Ishikawa (cell line): ENCODE results near the gene MYRFL.

Source experiments
- CEBPB ChIP-seq: IDR thresholded peaks from 2 replicates; pipeline ENCODE4 v1.6.1; 2012
- CREB1 ChIP-seq: IDR thresholded peaks from 2 replicates; pipeline ENCODE4 v1.6.1; 2012; ENCODE audit warnings: low read depth
- EGR1 ChIP-seq: IDR thresholded peaks from 2 replicates; pipeline ENCODE4 v1.6.1; 2012
- EP300 ChIP-seq: IDR thresholded peaks from 2 replicates; pipeline ENCODE4 v1.6.1; 2012; ENCODE audit warnings: borderline replicate concordance
- FOXM1 ChIP-seq: IDR thresholded peaks from 2 replicates; pipeline ENCODE4 v1.6.1; 2012; ENCODE audit warnings: low read depth, borderline replicate concordance
- MAX ChIP-seq: IDR thresholded peaks from 2 replicates; pipeline ENCODE4 v1.6.1; 2012
- NFIC ChIP-seq: IDR thresholded peaks from 2 replicates; pipeline ENCODE4 v1.6.1; 2012
- RAD21 ChIP-seq: IDR thresholded peaks from 2 replicates; pipeline ENCODE4 v1.6.1; 2012; ENCODE audit warnings: low read depth
- REST ChIP-seq: IDR thresholded peaks from 2 replicates; pipeline ENCODE4 v1.6.1; 2012; ENCODE audit warnings: low read depth, mild to moderate bottlenecking
- TAF1 ChIP-seq: IDR thresholded peaks from 2 replicates; pipeline ENCODE4 v1.6.1; 2012; ENCODE audit warnings: low read depth, mild to moderate bottlenecking
- TCF12 ChIP-seq: IDR thresholded peaks from 2 replicates; pipeline ENCODE4 v1.6.1; 2012; ENCODE audit warnings: low read depth
- TEAD4 ChIP-seq: IDR thresholded peaks from 2 replicates; pipeline ENCODE4 v1.6.1; 2012
- USF1 ChIP-seq: IDR thresholded peaks from 2 replicates; pipeline ENCODE4 v1.6.1; 2012
- YY1 ChIP-seq: IDR thresholded peaks from 2 replicates; pipeline ENCODE4 v1.6.1; 2012; ENCODE audit warnings: low read depth
- ZBTB7A ChIP-seq: IDR thresholded peaks from 2 replicates; pipeline ENCODE4 v1.6.1; 2012; ENCODE audit warnings: low read depth

The MYRFL gene

GRCh38 chr12:69922999-69923398 is 98.0 kb downstream of the MYRFL start:
- TF ChIP-seq TCF12, result no peak
- no peak for TF ChIP-seq FOXM1
- TF ChIP-seq YY1, result no peak

- TF ChIP-seq EP300 (no peak), CEBPB (no peak)
Measured at GRCh38 chr12:69925291-69925690, 100.3 kb downstream of the MYRFL start.

- TF ChIP-seq EP300 (no peak), TAF1 (no peak), YY1 (no peak), MAX (no peak), EGR1 (no peak), USF1 (no peak), REST (no peak), ZBTB7A (no peak), TEAD4 (no peak), CEBPB (no peak), NFIC (no peak), FOXM1 (no peak), TCF12 (no peak), CREB1 (no peak)
Measured at GRCh38 chr12:69927164-69927563, 102.1 kb downstream of the MYRFL start.

GRCh38 chr12:69929125-69929524 is 104.1 kb downstream of the MYRFL start:
- TF ChIP-seq EGR1, result no peak
- TF ChIP-seq CREB1, result no peak
- no peak for TF ChIP-seq USF1
- no peak for TF ChIP-seq MAX
- no peak for TF ChIP-seq YY1
- TF ChIP-seq NFIC, result no peak
- TF ChIP-seq TAF1, result no peak
- TF ChIP-seq CEBPB, result no peak
- TF ChIP-seq RAD21, result no peak
- TF ChIP-seq ZBTB7A, result no peak
- no peak for TF ChIP-seq TEAD4
- TF ChIP-seq FOXM1, result no peak
- TF ChIP-seq TCF12, result no peak
- TF ChIP-seq REST, result no peak
- no peak for TF ChIP-seq EP300

GRCh38 chr12:69929531-69929930 is 104.5 kb downstream of the MYRFL start:
- no peak for TF ChIP-seq TAF1
- TF ChIP-seq EP300, result no peak

GRCh38 chr12:69931569-69931968 is 106.5 kb downstream of the MYRFL start:
- no peak for TF ChIP-seq TAF1
- TF ChIP-seq USF1, result no peak
- no peak for TF ChIP-seq CREB1
- no peak for TF ChIP-seq EP300
- TF ChIP-seq TEAD4, result no peak
- TF ChIP-seq EGR1, result no peak
- TF ChIP-seq YY1, result no peak
- no peak for TF ChIP-seq ZBTB7A
- TF ChIP-seq NFIC, result no peak
- TF ChIP-seq RAD21, result no peak
- no peak for TF ChIP-seq FOXM1
- TF ChIP-seq REST, result no peak
- TF ChIP-seq MAX, result no peak
